ENCODE data around the gene SV2C.

The SV2C gene

GRCh38 chr5:76325326-76325725 lies 242.1 kb downstream of the SV2C start:
- Histone ChIP-seq H3K4me2 (ENCODE audit: low read depth, low read length, poor library complexity, severe bottlenecking) (no peak overlapping the region), H3K36me3 (ENCODE audit: low read length) (no peaks in the 10 kb centered on the region), H3K9me3 (ENCODE audit: insufficient read depth, low read length) (no peaks in the 10 kb centered on the region), H3K9me2 (replicated peaks; ENCODE audit: insufficient read depth, low read length) (no peaks in the 10 kb centered on the region), H3F3A (ENCODE audit: insufficient read depth) (no peaks in the 10 kb centered on the region), H4K20me1 (ENCODE audit: low read depth, low read length) (no peaks in the 10 kb centered on the region), H3K79me2 (ENCODE audit: insufficient read depth, low read length) (no peaks in the 10 kb centered on the region), H3K27me3 (ENCODE audit: low read length) (no peaks in the 10 kb centered on the region), H3K4me3 (ENCODE audit: insufficient read depth, low read length, poor library complexity, severe bottlenecking) (no peak overlapping the region), H2AFZ (ENCODE audit: low read depth, low read length, severe bottlenecking) (no peak overlapping the region), H3K9ac (ENCODE audit: low read length) (no peak overlapping the region), H3K27ac (ENCODE audit: low read depth, low read length) (no peak overlapping the region)
- TF ChIP-seq CTCF (IDR thresholded peaks at IDR 0.05; ENCODE audit: insufficient read depth, low read length, poor library complexity, severe bottlenecking), result no peak
- no peak for TF ChIP-seq EZH2phosphoT487 (conservative IDR thresholded peaks at IDR 0.05; ENCODE audit: low read length)

GRCh38 chr5:76325876-76326491 lies 242.8 kb downstream of the SV2C start:
- H3F3A ChIP-seq (ENCODE audit: insufficient read depth), result no peaks in the 10 kb centered on the region
- no peaks in the 10 kb centered on the region for H3K79me2 ChIP-seq (ENCODE audit: insufficient read depth, low read length)
- H3K9me2 ChIP-seq (replicated peaks; ENCODE audit: insufficient read depth, low read length), result no peaks in the 10 kb centered on the region
- no peaks in the 10 kb centered on the region for H4K20me1 ChIP-seq (ENCODE audit: low read depth, low read length)
- H3K9ac ChIP-seq (ENCODE audit: low read length), result no peak overlapping the region
- H2AFZ ChIP-seq (ENCODE audit: low read depth, low read length, severe bottlenecking), result no peak overlapping the region
- no peaks in the 10 kb centered on the region for H3K27me3 ChIP-seq (ENCODE audit: low read length)
- H3K9me3 ChIP-seq (ENCODE audit: insufficient read depth, low read length), result no peaks in the 10 kb centered on the region
- H3K36me3 ChIP-seq (ENCODE audit: low read length), result no peaks in the 10 kb centered on the region
- H3K4me2 ChIP-seq (ENCODE audit: low read depth, low read length, poor library complexity, severe bottlenecking), result no peak overlapping the region
- no peak overlapping the region for H3K4me3 ChIP-seq (ENCODE audit: insufficient read depth, low read length, poor library complexity, severe bottlenecking)
- no peak for TF ChIP-seq EZH2phosphoT487 (conservative IDR thresholded peaks at IDR 0.05; ENCODE audit: low read length)
- no peak for TF ChIP-seq CTCF (IDR thresholded peaks at IDR 0.05; ENCODE audit: insufficient read depth, low read length, poor library complexity, severe bottlenecking)
- H3K27ac ChIP-seq (ENCODE audit: low read depth, low read length), result no peak overlapping the region

GRCh38 chr5:76326577-76327302 lies 243.6 kb downstream of the SV2C start:
- no peaks in the 10 kb centered on the region for H3K9me3 ChIP-seq (ENCODE audit: insufficient read depth, low read length)
- H3K4me3 ChIP-seq (ENCODE audit: insufficient read depth, low read length, poor library complexity, severe bottlenecking), result no peak overlapping the region
- no peaks in the 10 kb centered on the region for H3K9me2 ChIP-seq (replicated peaks; ENCODE audit: insufficient read depth, low read length)
- no peak overlapping the region for H3K27ac ChIP-seq (ENCODE audit: low read depth, low read length)
- H3K36me3 ChIP-seq (ENCODE audit: low read length), result no peaks in the 10 kb centered on the region
- no peaks in the 10 kb centered on the region for H3F3A ChIP-seq (ENCODE audit: insufficient read depth)
- H3K4me2 ChIP-seq (ENCODE audit: low read depth, low read length, poor library complexity, severe bottlenecking), result no peak overlapping the region
- H3K9ac ChIP-seq (ENCODE audit: low read length), result no peak overlapping the region
- H2AFZ ChIP-seq (ENCODE audit: low read depth, low read length, severe bottlenecking), result no peak overlapping the region
- TF ChIP-seq CTCF (IDR thresholded peaks at IDR 0.05; ENCODE audit: insufficient read depth, low read length, poor library complexity, severe bottlenecking) (no peak), EZH2phosphoT487 (conservative IDR thresholded peaks at IDR 0.05; ENCODE audit: low read length) (no peak)
- no peaks in the 10 kb centered on the region for H3K79me2 ChIP-seq (ENCODE audit: insufficient read depth, low read length)
- no peaks in the 10 kb centered on the region for H4K20me1 ChIP-seq (ENCODE audit: low read depth, low read length)
- no peaks in the 10 kb centered on the region for H3K27me3 ChIP-seq (ENCODE audit: low read length)

Data from SU-DHL-6 (cell line).